Activated CD4-positive, alpha-beta T cell treated with anti-CD3 and anti-CD28 coated beads for 24 hours (primary cell): ENCODE measurements around the gene RNASEH1.
"Not testable (repeated sequence)": the region's sequence is repeated elsewhere in the genome, so short reads cannot be mapped to it uniquely, and the experiment has no call there.

Experiments used
- DNase-seq, 2 donors: peaks; one replicate each; pipeline ENCODE4 v3.0.0-alpha.2; 2020; ENCODE audit warnings: low read depth in 2 of 2

Gene RNASEH1

DNA sequence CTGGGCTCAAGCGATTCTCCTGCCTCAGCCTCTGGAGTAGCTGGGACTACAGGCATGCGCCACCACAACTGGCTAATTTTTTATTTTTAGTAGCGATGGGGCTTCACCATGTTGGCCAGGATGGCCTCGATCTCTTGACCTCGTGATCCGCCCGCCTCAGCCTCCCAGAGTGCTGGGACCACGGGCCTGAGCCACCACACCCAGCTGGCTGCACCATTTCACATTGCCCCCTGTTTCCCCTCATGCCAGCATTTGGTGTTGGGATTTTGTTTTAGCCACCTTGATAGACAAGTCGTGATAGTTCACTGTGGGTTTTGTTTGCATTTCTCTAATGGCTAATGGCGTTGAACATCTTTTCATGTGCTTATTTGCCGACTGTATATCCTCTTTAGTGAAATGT is 31.0 kb upstream of the RNASEH1 start:
- DNase-seq, result no peak

DNA sequence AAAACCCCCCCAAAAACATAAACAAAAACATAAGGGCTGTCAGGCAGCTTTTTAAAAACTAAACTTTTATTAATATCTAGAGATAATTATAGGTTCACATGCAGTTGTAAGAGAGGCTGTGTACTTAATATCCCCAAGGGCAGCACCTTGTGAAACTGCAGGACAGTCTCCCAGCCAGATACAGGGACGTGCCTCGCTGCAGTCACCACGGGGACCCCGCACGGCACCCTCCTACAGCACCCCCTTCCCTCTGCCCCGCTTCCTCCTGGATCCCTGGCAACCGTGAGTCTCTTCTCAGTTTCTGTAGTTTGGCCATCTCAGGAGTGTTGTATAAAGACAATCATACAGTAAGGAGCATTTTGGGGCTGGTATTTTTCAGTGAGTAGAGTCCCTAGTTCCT is 30.0 kb upstream of the RNASEH1 start:
- DNase-seq, result no peak

DNA sequence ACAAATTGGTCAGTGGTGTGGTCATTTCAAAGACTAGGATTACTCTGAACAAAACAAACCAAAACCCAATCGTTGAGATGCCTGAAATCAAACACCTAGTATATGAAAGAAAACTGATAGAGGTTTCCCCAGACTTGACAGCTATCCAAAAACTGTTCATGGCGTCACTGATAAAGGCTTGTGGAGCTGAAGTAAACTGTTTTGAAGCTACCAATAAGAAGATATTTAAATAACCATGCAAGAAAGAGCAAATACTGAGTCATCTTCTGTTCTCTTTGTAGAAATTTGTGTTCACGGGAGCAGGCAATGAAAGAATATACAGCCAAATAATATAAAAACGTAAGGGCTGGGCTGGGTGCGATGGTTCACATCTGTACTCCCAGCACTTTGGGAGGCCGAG is 29.3 kb upstream of the RNASEH1 start:
- DNase-seq, result no peak

DNA sequence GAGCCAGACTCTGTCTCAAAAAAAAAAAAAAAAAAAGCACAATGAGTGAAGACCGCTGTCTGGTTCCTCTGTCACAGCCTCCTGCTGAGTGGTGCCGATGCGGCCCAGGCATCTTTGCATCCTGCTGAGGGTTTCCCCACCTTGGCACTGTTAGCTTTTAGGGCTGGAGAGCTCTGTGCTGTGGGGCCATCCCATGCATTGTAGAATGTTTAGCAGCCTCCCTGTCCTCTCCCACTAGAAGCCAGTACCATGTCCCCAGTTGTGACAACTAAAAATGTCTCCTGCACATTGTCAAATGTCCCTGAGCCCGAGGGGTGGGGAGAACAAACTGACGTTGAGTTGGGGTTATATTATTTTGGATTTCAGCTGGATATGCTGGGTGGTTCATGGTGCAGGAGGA is 28.9 kb upstream of the RNASEH1 start:
- DNase-seq, result no peak

DNA sequence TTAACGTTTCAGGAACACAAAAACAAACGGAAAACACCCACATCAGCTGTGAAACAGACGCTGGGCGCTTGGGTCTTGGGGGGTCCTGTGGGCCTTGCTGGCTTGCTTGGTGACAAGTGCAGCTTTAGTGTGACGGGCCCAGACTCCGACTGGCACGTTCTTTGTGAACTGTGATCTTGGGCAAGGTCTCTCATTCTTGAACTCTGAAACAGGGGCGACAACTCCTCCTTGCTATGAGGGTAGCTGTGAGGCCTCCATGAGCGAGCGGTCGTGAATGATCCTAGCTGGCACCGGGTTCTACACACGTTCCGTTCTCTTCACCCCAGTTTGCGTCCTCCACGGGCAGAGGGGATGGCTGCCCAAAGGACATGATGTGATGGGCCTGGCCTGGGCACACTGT is 28.1 kb upstream of the RNASEH1 start:
- DNase-seq, result no peak

DNA sequence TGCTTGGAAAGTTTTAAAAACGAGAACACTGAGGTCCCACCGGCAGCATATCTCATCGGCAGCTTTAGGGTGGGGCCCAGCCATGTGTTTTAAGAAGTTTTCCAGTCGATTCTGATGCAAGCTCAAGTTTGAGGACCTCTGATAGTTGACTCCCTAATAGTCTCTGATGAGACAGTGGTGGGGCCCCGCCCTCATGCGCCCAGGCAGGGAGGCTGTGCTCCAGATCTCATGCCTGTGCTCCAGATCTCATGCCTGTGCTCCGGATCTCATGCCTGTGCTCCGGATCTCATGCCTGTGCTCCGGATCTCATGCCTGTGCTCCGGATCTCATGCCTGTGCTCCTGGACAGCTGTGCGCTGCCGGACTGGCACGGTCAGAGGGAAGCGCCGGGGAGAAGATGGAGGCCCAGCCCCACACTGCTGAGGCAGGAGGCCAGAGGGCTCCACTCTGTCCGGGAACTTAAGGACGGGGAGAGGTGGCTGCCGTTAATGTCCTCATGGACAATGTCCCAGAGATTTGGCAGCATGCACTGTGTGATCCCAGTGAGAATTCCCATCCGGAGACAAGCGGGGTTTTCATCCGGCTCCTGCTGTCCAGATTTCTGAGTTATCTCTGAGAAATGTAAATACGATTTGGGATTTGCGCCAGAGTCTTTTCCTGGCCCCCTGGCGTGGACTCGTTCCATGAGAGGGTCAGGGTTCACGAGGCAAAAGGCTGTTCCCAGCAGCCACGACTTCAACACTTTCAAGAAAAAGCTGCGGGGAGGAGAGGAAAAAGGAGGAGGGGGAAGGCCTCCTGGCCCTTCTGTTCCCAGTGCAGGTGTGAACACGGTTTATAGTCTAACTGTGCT is 27.4 kb upstream of the RNASEH1 start:
- DNase-seq, result no peak

DNA sequence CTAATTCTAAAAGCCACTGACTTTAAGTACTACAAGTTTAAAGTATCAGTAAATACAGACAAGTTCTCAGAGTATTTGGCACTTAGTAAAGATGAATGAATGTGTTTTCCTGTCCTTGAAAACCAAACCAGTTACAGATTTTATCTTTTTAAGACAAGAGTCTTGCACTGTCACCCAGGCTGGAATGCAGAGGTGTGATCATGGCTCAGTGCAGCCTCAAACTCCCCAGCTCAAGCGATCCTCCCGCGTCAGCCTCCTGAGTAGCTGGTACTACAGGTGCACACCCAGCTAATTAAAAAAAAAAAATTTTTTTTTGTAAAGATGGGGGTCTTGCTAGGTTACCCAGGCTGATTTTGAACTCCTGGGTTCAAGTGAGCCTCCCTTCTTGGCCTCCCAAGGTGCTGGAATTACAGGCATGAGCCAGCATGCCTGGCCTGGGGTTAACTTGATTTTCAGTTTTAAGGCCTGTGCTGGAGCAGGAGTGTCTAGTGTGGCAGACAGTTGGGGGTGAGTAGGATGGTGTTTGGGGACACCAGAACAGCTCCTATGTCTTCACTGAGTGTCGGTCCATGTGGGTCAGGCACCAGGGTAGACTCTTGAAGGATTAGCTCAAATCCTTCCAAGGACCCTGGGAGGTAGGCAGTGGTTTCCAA is 26.6 kb upstream of the RNASEH1 start:
- no peak for DNase-seq

DNA sequence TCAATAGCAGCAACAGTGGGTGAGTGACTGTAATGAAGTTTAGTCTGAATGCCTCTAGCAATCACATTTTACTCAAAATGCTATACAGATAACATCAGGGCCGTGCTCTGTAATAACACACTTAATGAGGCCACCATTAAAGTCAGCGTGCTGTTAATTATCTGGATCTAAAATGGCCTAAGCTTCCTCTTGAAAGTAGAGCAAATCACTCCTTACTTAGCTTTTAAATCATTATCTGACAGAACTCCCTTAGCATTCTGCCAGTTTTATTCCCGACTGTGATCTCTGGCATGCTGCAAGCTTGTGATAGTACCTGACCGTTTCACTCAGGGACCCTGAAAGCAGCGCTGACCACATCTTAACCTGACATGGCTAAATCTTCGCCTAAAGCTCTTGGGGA is 25.9 kb upstream of the RNASEH1 start:
- DNase-seq, result no peak

DNA sequence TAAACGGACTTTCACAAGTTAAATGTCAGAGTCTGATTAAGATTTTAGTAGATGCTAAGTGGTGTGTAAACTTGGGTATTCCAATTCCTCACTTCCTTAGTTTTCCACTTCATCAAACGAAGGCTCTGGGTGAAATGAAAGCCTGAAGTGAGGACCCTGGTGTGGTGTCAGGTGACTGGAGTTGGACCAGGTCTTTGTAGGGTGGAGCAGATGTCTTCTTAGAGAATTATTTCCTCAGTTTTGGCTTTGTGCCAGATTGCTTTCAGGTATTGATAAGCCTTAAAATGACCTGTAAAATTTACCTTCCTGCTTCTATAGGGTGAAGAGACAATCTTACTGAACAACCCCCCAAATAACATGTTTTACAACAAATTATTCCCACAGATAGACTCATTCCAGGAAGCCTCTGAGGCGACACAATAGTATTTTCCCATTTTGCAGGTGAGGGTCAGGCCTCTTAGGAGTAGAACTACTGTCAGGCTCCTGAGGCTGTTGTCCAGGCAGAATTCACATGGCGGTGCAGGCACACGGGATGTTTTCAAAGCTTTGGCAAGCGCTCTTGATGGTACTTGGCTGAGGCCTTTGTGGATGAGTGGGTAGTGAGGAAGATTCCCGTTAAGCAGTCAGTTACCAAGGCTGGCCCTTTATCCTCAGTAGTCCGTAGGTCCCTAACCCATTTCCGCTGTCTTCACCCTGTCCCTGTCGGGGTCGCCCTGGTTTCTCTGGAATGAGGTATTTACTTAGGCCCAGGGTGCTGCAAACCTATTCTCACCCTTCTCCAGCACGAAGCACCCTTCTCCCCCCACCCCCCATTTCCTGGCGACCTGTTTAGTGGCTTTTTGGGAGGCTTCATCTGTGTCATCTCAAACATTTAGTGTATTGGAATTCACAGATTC is 23.5 kb upstream of the RNASEH1 start:
- no peak for DNase-seq

DNA sequence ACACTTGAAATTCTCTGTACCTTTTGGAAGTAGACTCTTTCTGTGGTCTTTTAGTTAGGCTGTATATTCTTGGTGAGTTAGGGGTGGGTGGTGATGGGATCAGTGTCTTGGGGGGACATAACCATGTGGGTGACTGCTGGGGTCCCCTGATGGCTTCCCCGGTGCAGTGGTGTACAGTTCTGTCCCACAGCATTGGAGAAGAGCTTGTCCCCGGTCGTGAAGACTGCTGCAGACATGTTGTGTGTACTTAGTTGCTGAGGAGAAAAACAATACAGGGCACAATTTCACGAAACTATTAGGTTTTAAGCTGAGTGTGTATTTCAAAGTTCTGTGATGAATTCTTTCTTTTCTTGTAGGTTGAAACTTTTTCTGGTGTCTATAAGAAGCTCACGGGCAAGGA is 22.3 kb upstream of the RNASEH1 start:
- DNase-seq, result no peak

DNA sequence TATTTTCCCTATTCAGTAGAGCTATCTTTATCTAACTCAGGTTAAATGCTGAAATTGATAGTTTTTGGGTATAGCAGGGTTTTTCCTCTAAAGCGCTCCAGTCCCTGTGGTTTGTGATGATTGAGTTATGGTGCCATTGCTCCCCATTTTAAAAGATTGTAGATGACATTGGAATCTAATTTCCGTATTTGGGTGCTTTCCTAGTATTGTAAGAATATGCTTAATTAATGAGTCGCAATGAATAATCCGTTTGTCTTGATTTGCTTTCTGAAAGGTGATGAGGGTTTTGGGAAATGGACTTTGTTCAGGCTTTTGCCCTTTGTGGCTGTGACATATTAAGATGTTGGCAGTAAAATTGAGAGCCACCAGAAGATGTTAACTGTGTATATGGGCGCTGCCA is 20.9 kb upstream of the RNASEH1 start:
- no peak for DNase-seq

DNA sequence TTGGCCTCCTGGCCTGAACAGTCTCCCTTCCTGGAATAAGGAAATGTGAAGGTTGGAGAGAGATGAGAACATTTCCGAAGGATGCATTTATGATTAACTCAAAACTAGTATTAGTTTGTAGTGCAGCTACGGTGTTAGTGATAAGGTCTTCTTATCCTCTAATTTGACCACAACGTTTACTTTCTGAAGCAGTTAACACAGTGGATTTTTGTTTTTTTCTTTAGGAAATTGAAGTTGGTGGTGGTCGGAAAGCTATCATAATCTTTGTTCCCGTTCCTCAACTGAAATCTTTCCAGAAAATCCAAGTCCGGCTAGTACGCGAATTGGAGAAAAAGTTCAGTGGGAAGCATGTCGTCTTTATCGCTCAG is 18.1 kb upstream of the RNASEH1 start:
- DNase-seq, result not testable (repeated sequence)

DNA sequence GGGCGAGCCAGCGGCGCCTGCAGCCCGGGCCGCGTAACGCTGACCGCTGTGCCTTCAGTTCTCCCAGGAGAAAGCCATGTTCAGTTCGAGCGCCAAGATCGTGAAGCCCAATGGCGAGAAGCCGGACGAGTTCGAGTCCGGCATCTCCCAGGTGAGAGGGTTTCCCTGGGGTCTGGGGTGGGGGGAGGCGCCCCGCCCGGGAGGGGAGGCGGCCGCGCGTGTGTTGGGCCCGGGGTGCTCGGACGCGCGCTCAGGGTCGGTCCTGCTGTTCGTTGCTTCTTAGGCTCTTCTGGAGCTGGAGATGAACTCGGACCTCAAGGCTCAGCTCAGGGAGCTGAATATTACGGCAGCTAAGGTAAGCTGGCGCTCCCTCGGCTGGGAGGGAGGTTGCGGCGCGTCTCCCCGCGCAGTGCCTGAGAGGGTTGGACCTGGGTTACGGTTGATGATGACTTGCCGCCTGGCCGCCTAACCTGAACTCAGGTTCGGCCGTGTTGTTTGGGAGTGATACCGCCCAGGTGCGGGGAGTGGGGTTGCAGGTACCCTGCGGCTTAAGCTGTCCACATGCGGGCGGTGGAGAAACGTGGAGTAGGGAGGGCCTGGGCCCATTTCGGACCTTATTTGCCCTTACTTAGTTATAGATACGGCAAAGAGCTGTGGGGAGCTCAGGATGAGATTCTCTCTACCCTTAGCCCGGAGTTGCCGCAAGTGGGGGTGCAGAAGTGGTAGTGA is 17.6 kb upstream of the RNASEH1 start:
- peak in 1 of 2 donors; percentile 12 for DNase-seq

DNA sequence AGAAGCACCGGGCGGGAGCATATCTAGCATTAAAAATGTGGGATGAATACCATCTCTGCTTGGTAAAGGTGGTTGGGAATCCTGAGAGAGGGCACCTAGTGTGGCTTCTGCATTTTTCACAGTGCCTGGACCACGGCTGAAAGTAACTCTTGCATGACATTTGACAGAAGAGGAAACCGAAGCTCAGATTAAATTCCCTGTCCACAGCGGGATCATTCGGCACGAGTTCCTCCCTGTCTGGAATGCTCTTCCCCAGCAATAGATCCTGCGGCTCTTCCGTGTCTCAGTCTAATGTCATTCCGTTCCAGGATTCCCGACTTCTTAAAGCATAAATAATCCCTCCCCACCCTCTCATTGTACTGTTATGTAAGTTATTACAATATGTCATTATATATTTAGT is 16.0 kb upstream of the RNASEH1 start:
- no peak for DNase-seq

DNA sequence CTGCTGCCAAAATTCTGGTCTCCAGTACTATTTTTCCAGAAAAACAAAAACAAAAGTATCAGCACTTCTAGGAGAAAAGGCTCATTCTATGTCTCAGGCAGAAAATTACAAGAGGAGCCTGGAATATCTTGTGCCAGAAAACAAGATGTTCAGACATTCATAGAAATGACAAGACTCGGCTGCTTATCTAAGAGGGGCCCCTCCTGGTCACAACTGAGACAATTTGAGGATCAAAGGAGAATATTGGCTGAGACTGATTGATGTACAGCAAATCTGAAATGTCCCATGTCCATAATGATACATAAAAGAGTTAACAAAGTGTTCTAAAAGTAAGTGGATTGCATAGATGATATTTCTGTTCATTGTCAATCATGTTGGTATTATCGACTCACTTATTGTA is 14.5 kb upstream of the RNASEH1 start:
- no peak for DNase-seq

DNA sequence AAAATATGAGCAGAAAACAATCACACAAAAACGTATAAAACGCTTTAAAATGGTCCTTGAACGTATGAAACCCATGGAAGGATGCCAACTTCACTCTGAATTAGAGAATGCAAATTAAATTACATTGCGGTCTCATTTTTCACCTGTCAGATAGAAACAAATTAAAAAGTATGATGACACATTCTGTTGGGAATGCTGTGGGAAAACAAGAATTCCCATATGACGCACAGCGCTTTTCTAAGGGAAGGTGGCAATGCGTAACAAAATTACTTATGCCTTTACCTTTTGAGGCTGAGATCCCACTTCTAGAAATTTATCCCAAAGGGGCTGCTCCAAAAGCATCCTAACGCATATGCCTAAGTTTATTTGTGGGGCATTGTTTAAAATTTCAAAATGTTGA is 13.2 kb upstream of the RNASEH1 start:
- no peak for DNase-seq

DNA sequence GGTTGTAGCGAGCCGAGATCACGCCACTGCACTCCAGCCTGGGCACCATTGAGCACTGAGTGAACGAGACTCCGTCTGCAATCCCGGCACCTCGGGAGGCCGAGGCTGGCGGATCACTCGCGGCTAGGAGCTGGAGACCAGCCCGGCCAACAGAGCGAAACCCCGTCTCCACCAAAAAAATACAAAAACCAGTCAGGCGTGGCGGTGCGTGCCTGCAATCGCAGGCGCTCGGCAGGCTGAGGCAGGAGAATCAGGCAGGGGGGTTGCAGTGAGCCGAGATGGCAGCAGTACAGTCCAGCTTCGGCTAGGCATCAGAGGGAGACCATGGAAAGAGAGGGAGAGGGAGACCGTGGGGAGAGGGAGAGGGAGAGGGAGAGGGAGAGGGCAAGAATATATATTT is 11.5 kb upstream of the RNASEH1 start:
- not testable (repeated sequence) for DNase-seq

DNA sequence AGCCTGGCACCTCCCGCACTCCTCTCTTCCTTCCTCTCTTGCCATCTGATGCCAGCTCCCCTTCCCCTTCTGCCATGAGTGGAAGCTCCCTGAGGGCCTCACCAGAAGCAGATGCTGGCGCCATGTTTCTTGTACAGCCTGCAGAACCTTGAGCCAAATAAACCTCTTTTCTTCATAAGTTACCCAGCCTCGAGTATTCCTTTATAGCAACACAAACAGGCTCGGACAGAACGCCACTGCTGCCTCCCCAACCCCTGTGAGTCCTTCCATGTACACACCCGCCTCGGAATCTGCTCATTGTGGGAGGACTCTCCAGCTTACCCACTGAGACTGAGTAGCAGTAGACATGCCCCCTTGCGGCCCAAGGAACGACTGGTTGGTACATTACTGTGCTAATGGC is 8.7 kb upstream of the RNASEH1 start:
- DNase-seq, result no peak

DNA sequence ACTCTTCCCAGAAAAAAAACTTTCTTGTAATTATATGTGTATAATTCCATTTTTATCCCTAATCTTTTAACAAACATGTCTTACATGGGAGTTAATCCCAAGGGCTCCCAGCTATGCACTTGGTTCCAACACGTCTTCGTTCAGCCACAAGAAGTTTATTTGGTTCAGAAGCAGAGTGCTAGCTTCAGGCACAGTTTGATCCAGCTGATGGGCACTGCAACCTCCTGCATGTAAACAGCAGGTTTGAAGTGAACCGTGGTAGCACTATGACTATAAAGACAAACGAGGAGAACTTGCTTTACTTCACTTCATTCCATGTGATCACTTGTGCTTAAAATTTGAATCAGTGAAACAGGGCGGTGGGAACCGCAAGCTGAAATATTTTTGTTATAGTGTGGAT is 7.0 kb upstream of the RNASEH1 start:
- DNase-seq, result no peak

DNA sequence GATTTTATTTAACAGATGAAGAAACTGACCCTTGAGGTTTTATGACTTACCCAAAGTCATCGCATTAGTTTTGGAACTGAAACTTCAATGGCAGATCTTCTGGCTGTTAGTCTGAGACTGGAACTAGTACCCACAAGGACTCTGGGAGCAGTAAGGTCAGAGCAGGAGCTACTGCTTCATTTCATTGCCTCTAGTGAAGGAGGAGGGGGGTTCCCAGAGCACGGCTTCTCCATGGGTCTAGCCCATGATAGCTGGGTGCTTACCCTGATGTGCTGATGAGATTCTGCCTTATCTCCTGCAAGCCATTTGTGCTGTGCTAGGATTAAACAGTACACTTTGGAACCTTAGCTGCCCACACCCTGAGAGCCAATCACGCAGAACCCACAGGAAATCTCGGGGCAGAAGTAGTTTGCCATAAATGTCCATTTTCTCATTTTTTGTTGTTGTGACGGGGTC is 5.4 kb upstream of the RNASEH1 start:
- no peak for DNase-seq

DNA sequence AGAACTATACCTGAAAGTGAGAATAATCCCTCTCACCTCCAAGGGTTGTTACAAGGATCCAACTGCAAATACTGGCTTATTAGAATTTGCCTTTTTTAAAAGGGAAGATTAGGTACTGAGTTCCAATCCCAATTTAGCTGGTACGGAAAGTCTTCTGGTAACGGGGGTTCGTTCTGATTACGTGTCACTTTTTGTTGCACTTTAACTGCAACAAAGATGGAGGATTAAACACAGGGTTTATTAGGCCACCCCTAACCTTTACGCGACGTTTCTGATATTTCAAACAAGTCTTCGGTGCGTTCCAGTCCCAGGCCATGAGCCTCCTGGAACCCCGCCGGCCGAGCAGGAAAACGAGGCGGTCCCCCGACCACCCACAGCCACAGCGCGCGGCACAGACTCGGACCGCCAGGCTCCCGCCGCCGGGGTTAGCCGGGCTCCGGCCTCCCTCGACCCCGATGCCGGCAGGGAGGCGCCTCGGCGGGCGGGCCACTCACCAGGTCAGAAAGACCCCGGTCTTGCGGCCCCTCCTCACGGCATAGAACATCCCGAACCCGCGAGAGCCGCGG is 411 bp downstream of the RNASEH1 start:
- DNase-seq, result no peak
